ENCODE results near the gene SYNPR. TPM values are rescaled to one million over a fixed set of nuclear protein-coding genes. Genes with fewer than 3 reads are reported as not detected.

SYNPR gene
- total RNA-seq, result not detected in 2 replicates

GRCh38 chr3:63278171-63279004 is at the start of gene SYNPR:
SYNPR (plus strand) TSS chr3:63278308.

GRCh38 chr3:63652066-63652725 is 374.1 kb downstream of the SYNPR start, which contains the start of gene SNTN:
SNTN (plus strand) TSS chr3:63652675; CDS start chr3:63652688, 13 bp downstream.

